ENCODE data around the gene VIPR1. TPM values are rescaled to one million over a fixed set of nuclear protein-coding genes. Genes with fewer than 3 reads are reported as not detected.

Gene VIPR1
- total RNA-seq, 1 donor from 2014 or later = 0.88 TPM

GRCh38 chr3:42533161-42533897 is 30.9 kb downstream of the VIPR1 start:
- intact Hi-C loops (cut with micrococcal nuclease) = no loop called here
- Mint-ChIP-seq H3K9me3 (no peaks in the 10 kb centered on the region), H3K27me3 (ENCODE audit: insufficient read depth) (peaks cover 2% of the 10 kb centered on the region), H3K36me3 (ENCODE audit: low read depth) (peaks cover 6% of the 10 kb centered on the region), H3K27ac (no peak overlapping the region), H3K4me1 (ENCODE audit: low read depth) (peaks cover 40% of the 10 kb centered on the region), H3K4me3 (no peak overlapping the region)
- DNase-seq (ENCODE audit: low spot score) = no peak

- Mint-ChIP-seq H3K27ac (no peak overlapping the region), H3K27me3 (ENCODE audit: insufficient read depth) (peaks cover 2% of the 10 kb centered on the region), H3K4me3 (no peak overlapping the region), H3K9me3 (no peaks in the 10 kb centered on the region), H3K4me1 (ENCODE audit: low read depth) (peaks cover 18% of the 10 kb centered on the region), H3K36me3 (ENCODE audit: low read depth) (no peaks in the 10 kb centered on the region)
- intact Hi-C loops (cut with micrococcal nuclease) = loop anchor here (1.0 kb wide), 1 partner anchor 34 kb away; the partner anchor contains the start of gene VIPR1
- peak; percentile 16 for DNase-seq (ENCODE audit: low spot score)
Observed at GRCh38 chr3:42535981-42536784, 33.7 kb downstream of the VIPR1 start.

GRCh38 chr3:42537350-42537749 is 34.9 kb downstream of the VIPR1 start:
- Mint-ChIP-seq H3K9me3 (no peaks in the 10 kb centered on the region), H3K27me3 (ENCODE audit: insufficient read depth) (peaks cover 2% of the 10 kb centered on the region), H3K4me1 (ENCODE audit: low read depth) (peaks cover 11% of the 10 kb centered on the region), H3K36me3 (ENCODE audit: low read depth) (no peaks in the 10 kb centered on the region), H3K27ac (no peak overlapping the region), H3K4me3 (no peak overlapping the region)
- DNase-seq (ENCODE audit: low spot score) = no peak
- intact Hi-C loops (cut with micrococcal nuclease) = no loop called here

GRCh38 chr3:42539871-42540714 is 37.6 kb downstream of the VIPR1 start:
- H3K9me3 Mint-ChIP-seq = no peaks in the 10 kb centered on the region
- H3K27me3 Mint-ChIP-seq (ENCODE audit: insufficient read depth) = peaks cover 2% of the 10 kb centered on the region
- peaks cover 6% of the 10 kb centered on the region for H3K4me1 Mint-ChIP-seq (ENCODE audit: low read depth)
- no peak overlapping the region for H3K27ac Mint-ChIP-seq
- peak; percentile 36 for DNase-seq (ENCODE audit: low spot score)
- intact Hi-C loops (cut with micrococcal nuclease) = loop anchor here (1.0 kb wide), 2 partner anchors 39 to 293 kb away; no protein-coding TSS in a partner anchor
- no peak overlapping the region for H3K4me3 Mint-ChIP-seq
- no peaks in the 10 kb centered on the region for H3K36me3 Mint-ChIP-seq (ENCODE audit: low read depth)

- Mint-ChIP-seq H3K9me3 (no peaks in the 10 kb centered on the region), H3K4me3 (no peak overlapping the region), H3K36me3 (ENCODE audit: low read depth) (no peaks in the 10 kb centered on the region), H3K27ac (no peak overlapping the region), H3K4me1 (ENCODE audit: low read depth) (peaks cover 6% of the 10 kb centered on the region), H3K27me3 (ENCODE audit: insufficient read depth) (no peaks in the 10 kb centered on the region)
- no peak for DNase-seq (ENCODE audit: low spot score)
- intact Hi-C loops (cut with micrococcal nuclease) = no loop called here
Observed at GRCh38 chr3:42541079-42541478, 38.6 kb downstream of the VIPR1 start.

- no peak for DNase-seq (ENCODE audit: low spot score)
- Mint-ChIP-seq H3K27ac (no peak overlapping the region), H3K4me1 (ENCODE audit: low read depth) (no peaks in the 10 kb centered on the region), H3K4me3 (no peak overlapping the region), H3K9me3 (no peaks in the 10 kb centered on the region), H3K27me3 (ENCODE audit: insufficient read depth) (no peaks in the 10 kb centered on the region), H3K36me3 (ENCODE audit: low read depth) (peaks cover 3% of the 10 kb centered on the region)
- intact Hi-C loops (cut with micrococcal nuclease) = no loop called here
Observed at GRCh38 chr3:42544492-42545283, 42.2 kb downstream of the VIPR1 start.

GRCh38 chr3:42545284-42545900 is 42.9 kb downstream of the VIPR1 start:
- DNase-seq (ENCODE audit: low spot score) = no peak
- intact Hi-C loops (cut with micrococcal nuclease) = no loop called here
- Mint-ChIP-seq H3K9me3 (no peaks in the 10 kb centered on the region), H3K27ac (no peak overlapping the region), H3K27me3 (ENCODE audit: insufficient read depth) (no peaks in the 10 kb centered on the region), H3K36me3 (ENCODE audit: low read depth) (peaks cover 4% of the 10 kb centered on the region), H3K4me1 (ENCODE audit: low read depth) (no peaks in the 10 kb centered on the region), H3K4me3 (no peak overlapping the region)

GRCh38 chr3:42546691-42547213 is 44.3 kb downstream of the VIPR1 start:
- Mint-ChIP-seq H3K27ac (no peak overlapping the region), H3K36me3 (ENCODE audit: low read depth) (peaks cover 10% of the 10 kb centered on the region), H3K9me3 (no peaks in the 10 kb centered on the region), H3K4me3 (no peak overlapping the region), H3K4me1 (ENCODE audit: low read depth) (no peaks in the 10 kb centered on the region), H3K27me3 (ENCODE audit: insufficient read depth) (no peaks in the 10 kb centered on the region)
- DNase-seq (ENCODE audit: low spot score) = no peak
- intact Hi-C loops (cut with micrococcal nuclease) = loop anchor here (1.0 kb wide), 1 partner anchor 44 kb away; the partner anchor contains the start of gene VIPR1

- intact Hi-C loops (cut with micrococcal nuclease) = loop anchor here (1.0 kb wide), 1 partner anchor 45 kb away; the partner anchor contains the start of gene VIPR1
- Mint-ChIP-seq H3K4me1 (ENCODE audit: low read depth) (no peaks in the 10 kb centered on the region), H3K27ac (no peak overlapping the region), H3K36me3 (ENCODE audit: low read depth) (peaks cover 14% of the 10 kb centered on the region), H3K9me3 (no peaks in the 10 kb centered on the region), H3K27me3 (ENCODE audit: insufficient read depth) (no peaks in the 10 kb centered on the region), H3K4me3 (no peak overlapping the region)
- peak; percentile 41 for DNase-seq (ENCODE audit: low spot score)
Observed at GRCh38 chr3:42547401-42547945, 45.0 kb downstream of the VIPR1 start.

- no peak for DNase-seq (ENCODE audit: low spot score)
- Mint-ChIP-seq H3K9me3 (no peaks in the 10 kb centered on the region), H3K4me1 (ENCODE audit: low read depth) (peaks cover 9% of the 10 kb centered on the region), H3K4me3 (no peak overlapping the region), H3K27me3 (ENCODE audit: insufficient read depth) (no peaks in the 10 kb centered on the region), H3K36me3 (ENCODE audit: low read depth) (peaks cover 26% of the 10 kb centered on the region), H3K27ac (no peak overlapping the region)
- intact Hi-C loops (cut with micrococcal nuclease) = no loop called here
Observed at GRCh38 chr3:42549131-42549530, 46.7 kb downstream of the VIPR1 start.

GRCh38 chr3:42550250-42550649 is 47.8 kb downstream of the VIPR1 start:
- H3K9me3 Mint-ChIP-seq = no peaks in the 10 kb centered on the region
- H3K36me3 Mint-ChIP-seq (ENCODE audit: low read depth) = peaks cover 29% of the 10 kb centered on the region
- H3K27ac Mint-ChIP-seq = no peak overlapping the region
- H3K27me3 Mint-ChIP-seq (ENCODE audit: insufficient read depth) = no peaks in the 10 kb centered on the region
- peaks cover 15% of the 10 kb centered on the region for H3K4me1 Mint-ChIP-seq (ENCODE audit: low read depth)
- intact Hi-C loops (cut with micrococcal nuclease) = no loop called here
- no peak overlapping the region for H3K4me3 Mint-ChIP-seq
- no peak for DNase-seq (ENCODE audit: low spot score)

All from activated T-helper 1 cell treated with anti-CD3 and anti-CD28 coated beads, Interleukin-12 subunit alpha, Interleukin-12 subunit beta, Interleukin-2, Interleukin-4 antibody, amounts not matched to agents 30 ng/mL and 10 ng/mL and 1 ng/mL, durations not matched to agents 14 hours and 24 hours and 36 hours (primary cell).